Muscle layer of colon (tissue), 2 donors: ENCODE results near the gene PPP1R18.
"Not testable (repeated sequence)": the region's sequence is repeated elsewhere in the genome, so short reads cannot be mapped to it uniquely, and the experiment has no call there.

Experiments used
- H3K27ac ChIP-seq: one replicate; pipeline ENCODE4 v1.7.0; 2013; ENCODE audit warnings: low read depth, mild to moderate bottlenecking, low read length, moderate library complexity
- H3K27me3 ChIP-seq, 2 donors: one replicate each; pipeline ENCODE4 v1.7.0; 2013; ENCODE audit warnings: low read length in 2 of 2, mild to moderate bottlenecking in 2 of 2; ENCODE audit not compliant: insufficient read depth in 2 of 2, control insufficient read depth in 1 of 2
- H3K36me3 ChIP-seq: one replicate; pipeline ENCODE4 v1.7.0; 2013; ENCODE audit warnings: mild to moderate bottlenecking, low read length; ENCODE audit not compliant: insufficient read depth
- H3K4me1 ChIP-seq: one replicate; pipeline ENCODE4 v1.7.0; 2013; ENCODE audit warnings: mild to moderate bottlenecking, low read length; ENCODE audit not compliant: insufficient read depth
- H3K4me3 ChIP-seq, 2 donors: one replicate each; pipeline ENCODE4 v1.7.0; 2013; ENCODE audit warnings: low read length in 2 of 2, low read depth in 1 of 2, mild to moderate bottlenecking in 1 of 2, moderate library complexity in 1 of 2
- H3K9ac ChIP-seq: one replicate; pipeline ENCODE4 v1.7.0; 2013; ENCODE audit warnings: low read length
- H3K9me3 ChIP-seq: one replicate; pipeline ENCODE4 v1.7.0; 2013; ENCODE audit warnings: mild to moderate bottlenecking, low read length
- donor health status: abdominal sarcoma.
- donor health status: Adenocarcinoma of cecum.

The PPP1R18 gene

DNA sequence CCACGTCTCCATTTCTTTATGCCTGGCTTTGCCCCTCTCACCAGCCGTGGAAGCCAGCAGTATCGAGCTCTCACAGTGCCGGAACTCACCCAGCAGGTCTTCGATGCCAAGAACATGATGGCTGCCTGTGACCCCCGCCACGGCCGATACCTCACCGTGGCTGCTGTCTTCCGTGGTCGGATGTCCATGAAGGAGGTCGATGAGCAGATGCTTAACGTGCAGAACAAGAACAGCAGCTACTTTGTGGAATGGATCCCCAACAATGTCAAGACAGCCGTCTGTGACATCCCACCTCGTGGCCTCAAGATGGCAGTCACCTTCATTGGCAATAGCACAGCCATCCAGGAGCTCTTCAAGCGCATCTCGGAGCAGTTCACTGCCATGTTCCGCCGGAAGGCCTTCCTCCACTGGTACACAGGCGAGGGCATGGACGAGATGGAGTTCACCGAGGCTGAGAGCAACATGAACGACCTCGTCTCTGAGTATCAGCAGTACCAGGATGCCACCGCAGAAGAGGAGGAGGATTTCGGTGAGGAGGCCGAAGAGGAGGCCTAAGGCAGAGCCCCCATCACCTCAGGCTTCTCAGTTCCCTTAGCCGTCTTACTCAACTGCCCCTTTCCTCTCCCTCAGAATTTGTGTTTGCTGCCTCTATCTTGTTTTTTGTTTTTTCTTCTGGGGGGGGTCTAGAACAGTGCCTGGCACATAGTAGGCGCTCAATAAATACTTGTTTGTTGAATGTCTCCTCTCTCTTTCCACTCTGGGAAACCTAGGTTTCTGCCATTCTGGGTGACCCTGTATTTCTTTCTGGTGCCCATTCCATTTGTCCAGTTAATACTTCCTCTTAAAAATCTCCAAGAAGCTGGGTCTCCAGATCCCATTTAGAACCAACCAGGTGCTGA, 37.6 kb upstream of the PPP1R18 start:
- H3K27ac ChIP-seq, H3K9ac ChIP-seq, H3K27me3 ChIP-seq, H3K4me3 ChIP-seq, H3K9me3 ChIP-seq: not testable (repeated sequence)
- Histone ChIP-seq H3K36me3 (peaks cover 51% of the 10 kb centered on the region), H3K4me1 (peaks cover 23% of the 10 kb centered on the region)

DNA sequence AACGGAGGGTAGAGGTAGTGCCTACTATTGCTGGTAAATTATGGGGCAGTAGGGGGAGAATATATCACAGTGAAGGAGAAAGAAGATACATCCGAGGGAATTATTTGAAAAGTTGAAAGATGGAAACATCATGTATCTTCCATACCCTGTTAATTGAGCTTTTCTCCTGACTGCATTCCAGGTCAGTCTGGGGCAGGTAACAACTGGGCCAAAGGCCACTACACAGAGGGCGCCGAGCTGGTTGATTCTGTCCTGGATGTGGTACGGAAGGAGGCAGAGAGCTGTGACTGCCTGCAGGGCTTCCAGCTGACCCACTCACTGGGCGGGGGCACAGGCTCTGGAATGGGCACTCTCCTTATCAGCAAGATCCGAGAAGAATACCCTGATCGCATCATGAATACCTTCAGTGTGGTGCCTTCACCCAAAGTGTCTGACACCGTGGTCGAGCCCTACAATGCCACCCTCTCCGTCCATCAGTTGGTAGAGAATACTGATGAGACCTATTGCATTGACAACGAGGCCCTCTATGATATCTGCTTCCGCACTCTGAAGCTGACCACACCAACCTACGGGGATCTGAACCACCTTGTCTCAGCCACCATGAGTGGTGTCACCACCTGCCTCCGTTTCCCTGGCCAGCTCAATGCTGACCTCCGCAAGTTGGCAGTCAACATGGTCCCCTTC, 36.9 kb upstream of the PPP1R18 start:
- not testable (repeated sequence) for H3K4me3 ChIP-seq, H3K27ac ChIP-seq, H3K9ac ChIP-seq, H3K9me3 ChIP-seq, H3K27me3 ChIP-seq
- peaks cover 25% of the 10 kb centered on the region for H3K4me1 ChIP-seq
- peaks cover 51% of the 10 kb centered on the region for H3K36me3 ChIP-seq

DNA sequence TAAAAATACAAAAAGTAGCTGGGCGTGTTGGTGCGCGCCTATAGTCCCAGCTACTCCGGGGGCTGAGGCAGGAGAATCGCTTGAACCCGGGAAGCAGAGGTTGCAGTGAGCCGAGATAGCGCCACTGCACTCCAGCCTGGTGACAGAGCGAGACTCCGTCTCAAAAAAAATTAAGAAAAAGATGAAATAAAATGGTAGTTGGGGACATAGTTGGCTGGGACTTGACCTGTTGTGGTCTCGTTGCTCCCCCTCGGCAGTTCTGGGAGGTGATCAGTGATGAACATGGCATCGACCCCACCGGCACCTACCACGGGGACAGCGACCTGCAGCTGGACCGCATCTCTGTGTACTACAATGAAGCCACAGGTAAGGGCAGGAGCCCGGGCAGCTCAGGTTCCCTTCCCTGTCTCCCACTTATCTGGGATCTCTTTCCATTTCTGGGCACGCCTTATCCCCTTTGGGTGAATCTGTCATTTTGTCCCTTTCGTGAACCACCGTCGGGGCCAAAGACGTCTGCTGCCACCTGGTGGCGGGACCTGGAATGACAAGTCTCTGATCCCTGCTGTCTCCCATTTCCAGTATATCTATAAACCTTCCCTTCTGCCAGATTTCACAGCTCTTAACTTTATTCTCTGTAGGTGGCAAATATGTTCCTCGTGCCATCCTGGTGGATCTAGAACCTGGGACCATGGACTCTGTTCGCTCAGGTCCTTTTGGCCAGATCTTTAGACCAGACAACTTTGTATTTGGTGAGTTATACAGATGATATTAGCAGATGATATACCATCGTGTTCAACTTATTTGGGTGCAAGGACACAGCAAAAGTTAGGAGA, 36.1 kb upstream of the PPP1R18 start:
- Histone ChIP-seq H3K27me3 (no peaks in the 10 kb centered on the region), H3K4me1 (peaks cover 25% of the 10 kb centered on the region), H3K27ac (peak overlapping the region; percentile 97), H3K4me3 (peak overlapping the region in 1 of 2 donors; percentile 84), H3K9ac (no peak overlapping the region), H3K9me3 (no peaks in the 10 kb centered on the region), H3K36me3 (peaks cover 44% of the 10 kb centered on the region)

DNA sequence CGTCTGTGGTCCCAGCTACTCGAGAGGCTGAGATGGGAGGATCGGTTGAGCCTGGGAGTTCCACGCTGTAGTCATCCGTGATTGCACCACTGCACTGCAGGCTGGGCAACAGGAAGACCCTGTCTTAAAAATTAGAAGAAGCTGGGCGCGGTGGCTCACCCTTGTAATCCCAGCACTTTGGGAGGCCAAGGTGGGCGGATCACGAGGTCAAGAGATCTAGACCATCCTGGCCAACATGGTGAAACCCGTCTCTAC, 35.5 kb upstream of the PPP1R18 start:
- H3K27me3 ChIP-seq, H3K9me3 ChIP-seq: not testable (repeated sequence)
- Histone ChIP-seq H3K4me1 (peaks cover 25% of the 10 kb centered on the region), H3K4me3 (peak overlapping the region; percentile 78 to 84), H3K9ac (peak overlapping the region; percentile 61), H3K36me3 (peaks cover 38% of the 10 kb centered on the region), H3K27ac (peak overlapping the region; percentile 97)

DNA sequence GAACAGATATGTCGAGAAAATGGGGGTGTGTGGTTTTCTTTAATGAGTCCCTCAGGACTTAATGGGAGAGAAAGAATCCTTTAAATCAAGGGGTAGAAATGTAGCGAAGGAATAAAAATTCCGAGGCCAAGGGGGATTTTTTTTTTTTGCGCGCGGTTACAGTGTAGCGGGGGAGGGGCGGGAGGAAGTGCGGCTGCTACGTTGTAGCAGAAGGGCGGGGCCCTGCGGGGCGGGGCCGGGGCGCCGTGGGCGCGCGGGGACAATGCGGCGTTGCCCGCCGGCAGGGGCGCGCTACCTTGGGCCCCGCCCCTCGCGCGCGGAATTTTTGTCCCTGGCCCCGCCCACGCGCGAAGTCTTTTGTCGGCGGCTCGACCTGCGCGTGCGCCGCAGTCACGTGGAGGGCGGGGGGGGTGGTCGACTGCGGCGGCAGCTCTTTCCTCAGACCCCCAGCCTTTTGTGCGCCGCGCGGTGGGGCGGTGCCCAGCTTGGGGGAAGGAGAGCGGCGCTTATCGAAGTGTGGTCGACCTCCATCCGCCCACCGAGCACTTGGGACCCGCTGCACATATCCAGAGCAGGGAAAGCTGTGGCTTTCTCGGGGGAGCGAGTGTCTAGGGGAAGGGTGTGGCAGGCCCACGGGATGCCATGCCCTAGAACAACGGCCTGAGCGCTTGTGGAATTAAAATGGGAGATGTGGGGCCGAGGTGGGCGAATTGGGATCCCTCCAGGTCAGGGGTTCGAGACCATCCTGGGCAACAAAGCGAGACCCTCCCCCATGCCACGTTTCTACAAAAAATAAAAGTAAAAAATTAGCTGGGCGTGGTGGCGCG, 35.0 kb upstream of the PPP1R18 start:
- H3K4me1 ChIP-seq, result peaks cover 28% of the 10 kb centered on the region
- no peaks in the 10 kb centered on the region for H3K27me3 ChIP-seq
- H3K36me3 ChIP-seq, result peaks cover 33% of the 10 kb centered on the region
- peak overlapping the region; percentile 97 for H3K27ac ChIP-seq
- H3K4me3 ChIP-seq, result peak overlapping the region; percentile 80 to 96
- peak overlapping the region; percentile 98 for H3K9ac ChIP-seq
- no peaks in the 10 kb centered on the region for H3K9me3 ChIP-seq

DNA sequence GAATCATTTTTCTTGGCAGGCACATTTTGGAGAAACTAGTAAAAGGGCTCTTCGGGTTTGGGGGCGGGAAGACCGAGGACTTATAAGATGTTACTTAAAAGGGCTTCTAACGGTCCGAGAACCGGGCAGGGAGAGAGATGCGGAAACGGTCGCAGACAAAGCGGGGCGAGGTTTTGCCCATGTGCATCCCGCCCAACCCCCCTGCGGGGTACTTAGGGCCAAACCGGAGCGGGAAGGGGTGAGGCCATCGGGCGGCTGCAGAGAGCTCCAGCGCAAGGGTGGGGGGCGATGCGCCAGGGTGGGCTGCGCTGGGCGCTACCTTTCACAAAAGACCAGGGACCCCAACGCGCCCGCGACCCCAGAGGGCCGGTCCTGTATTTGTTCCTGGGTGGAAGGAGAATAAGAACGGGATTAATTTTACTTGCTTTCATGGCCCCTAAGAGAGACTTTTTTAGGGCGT, 34.3 kb upstream of the PPP1R18 start:
- H3K4me1 ChIP-seq, result peaks cover 26% of the 10 kb centered on the region

DNA sequence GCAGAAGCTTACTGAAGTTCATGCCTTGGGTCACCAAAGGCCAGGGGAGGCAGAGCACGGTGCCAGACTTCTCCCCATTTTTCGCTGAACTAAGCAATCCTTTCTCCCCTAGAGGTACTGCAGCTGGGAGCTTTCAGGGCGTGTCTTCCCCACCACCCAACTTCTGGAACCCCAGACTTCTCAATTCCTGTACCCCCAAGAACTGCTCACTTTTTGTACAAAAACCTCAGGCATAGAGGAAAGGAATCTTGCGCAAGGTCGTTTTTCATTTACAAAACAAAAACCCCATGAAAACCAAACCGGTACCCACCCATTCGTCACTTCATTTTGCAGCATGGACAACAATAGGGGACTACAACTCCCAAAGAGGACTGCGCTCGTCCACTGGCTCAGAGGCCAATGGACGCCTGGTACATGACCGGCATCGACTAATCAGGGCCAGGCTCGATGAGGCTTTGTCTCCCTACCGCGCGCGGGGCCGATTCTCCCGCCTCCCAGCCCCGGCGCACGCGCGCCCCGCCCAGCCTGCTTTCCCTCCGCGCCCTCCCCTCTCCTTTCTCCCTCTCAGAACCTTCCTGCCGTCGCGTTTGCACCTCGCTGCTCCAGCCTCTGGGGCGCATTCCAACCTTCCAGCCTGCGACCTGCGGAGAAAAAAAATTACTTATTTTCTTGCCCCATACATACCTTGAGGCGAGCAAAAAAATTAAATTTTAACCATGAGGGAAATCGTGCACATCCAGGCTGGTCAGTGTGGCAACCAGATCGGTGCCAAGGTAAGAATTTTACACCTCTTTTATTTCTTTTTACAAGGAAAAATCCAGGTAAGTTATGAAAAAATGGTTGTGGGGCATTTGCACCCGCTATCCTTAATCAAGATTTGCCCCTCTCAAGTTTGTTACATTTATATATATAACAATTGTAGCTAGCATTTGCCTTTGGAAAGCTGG, 33.6 kb upstream of the PPP1R18 start, which contains the start of gene TUBB:
TSS of gene TUBB (plus strand) at position 562 of the 947 bp plus-strand sequence. CDS start at position 717, 155 bp downstream.
- H3K9ac ChIP-seq, result peak within 1 kb of the TSS; percentile 98

More for the DNA sequence above, 34.3 kb upstream of the PPP1R18 start:
- peak overlapping the region; percentile 81 for H3K27ac ChIP-seq
- no peaks in the 10 kb centered on the region for H3K27me3 ChIP-seq
- H3K9ac ChIP-seq, result peak overlapping the region; percentile 98
- peaks cover 29% of the 10 kb centered on the region for H3K36me3 ChIP-seq
- H3K9me3 ChIP-seq, result no peaks in the 10 kb centered on the region
- H3K4me3 ChIP-seq, result peak overlapping the region; percentile 80 to 96

DNA sequence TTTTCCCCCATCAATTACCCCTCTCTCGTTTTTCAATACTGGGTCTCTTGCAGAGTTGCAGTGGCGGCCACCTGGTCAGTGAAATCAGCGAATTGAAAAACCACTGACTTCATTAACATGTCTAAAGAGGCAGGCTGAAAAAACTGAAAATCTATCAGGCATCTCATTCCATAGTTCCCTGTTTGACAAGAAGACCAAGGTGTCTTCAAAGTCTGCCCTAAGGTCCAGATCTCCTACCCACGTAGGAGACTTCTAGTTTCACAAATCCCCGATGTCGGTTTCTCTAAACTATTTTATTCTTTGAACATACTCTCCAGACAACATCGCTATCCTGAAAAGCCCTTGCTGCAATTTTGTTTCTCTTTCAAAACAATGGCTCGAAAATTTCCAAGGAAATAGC, 32.9 kb upstream of the PPP1R18 start:
- Histone ChIP-seq H3K36me3 (peaks cover 17% of the 10 kb centered on the region), H3K4me3 (peak overlapping the region in 1 of 2 donors; percentile 96), H3K4me1 (peaks cover 24% of the 10 kb centered on the region), H3K27me3 (no peaks in the 10 kb centered on the region), H3K9ac (peak overlapping the region; percentile 16), H3K9me3 (no peaks in the 10 kb centered on the region), H3K27ac (peak overlapping the region; percentile 81)

More for the DNA sequence above, 33.6 kb upstream of the PPP1R18 start, which contains the start of gene TUBB:
- H3K36me3 ChIP-seq, result peaks cover 23% of the 10 kb centered on the region
- H3K27ac ChIP-seq, result peak within 1 kb of the TSS; percentile 81
- no peaks in the 10 kb centered on the region for H3K9me3 ChIP-seq
- H3K27me3 ChIP-seq, result no peaks in the 10 kb centered on the region
- peak within 1 kb of the TSS; percentile 80 to 96 for H3K4me3 ChIP-seq
- peaks cover 24% of the 10 kb centered on the region for H3K4me1 ChIP-seq

DNA sequence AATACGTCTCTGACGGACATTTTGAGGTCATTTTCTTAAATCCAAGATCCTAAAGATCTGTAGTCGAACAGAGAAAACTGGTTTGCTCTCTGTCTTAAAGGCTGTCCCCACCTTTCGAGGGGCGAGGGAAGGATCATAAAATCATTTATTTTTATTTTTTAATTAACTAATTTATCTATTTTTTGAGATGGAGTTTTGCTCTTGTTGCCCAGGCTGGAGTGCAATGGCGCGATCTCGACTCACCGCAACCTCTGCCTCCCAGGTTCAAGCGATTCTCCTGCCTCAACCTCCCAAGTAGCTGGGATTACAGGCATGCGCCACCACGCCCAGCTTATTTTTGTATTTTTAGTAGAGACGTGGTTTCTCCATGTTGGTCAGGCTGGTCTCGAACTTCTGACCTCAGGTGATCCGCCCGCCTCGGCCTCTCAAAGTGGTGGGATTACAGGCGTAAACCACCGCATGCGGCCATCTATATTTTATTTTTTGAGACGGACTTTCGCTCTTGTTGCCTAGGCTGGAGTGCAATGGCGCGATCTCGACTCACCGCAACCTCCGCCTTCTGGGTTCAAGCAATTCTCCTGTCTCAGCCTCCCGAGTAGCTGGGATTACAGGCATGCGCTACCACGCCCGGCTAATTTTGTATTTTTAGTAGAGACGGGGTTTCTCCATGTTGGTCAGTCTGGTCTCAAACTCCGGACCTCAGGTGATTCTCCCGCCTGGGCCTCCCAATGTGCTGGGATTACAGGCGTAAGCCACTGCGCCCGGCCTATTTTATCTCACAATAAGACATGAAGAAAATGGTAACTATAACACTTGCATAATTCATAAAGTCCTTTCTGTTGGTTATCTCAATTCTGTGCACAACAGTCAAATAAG, 31.6 kb upstream of the PPP1R18 start:
- peaks cover 18% of the 10 kb centered on the region for H3K36me3 ChIP-seq
- peak overlapping the region; percentile 47 for H3K9ac ChIP-seq
- H3K27ac ChIP-seq, result peak overlapping the region; percentile 91
- peaks cover 24% of the 10 kb centered on the region for H3K4me1 ChIP-seq
- not testable (repeated sequence) for H3K9me3 ChIP-seq, H3K27me3 ChIP-seq
- peak overlapping the region in 1 of 2 donors; percentile 64 for H3K4me3 ChIP-seq
